Psoas muscle (tissue), 8 donors: ENCODE measurements around the gene CEP85. TPM values are rescaled to one million over a fixed set of nuclear protein-coding genes. Genes with fewer than 3 reads are reported as not detected.

Experiments
- ATAC-seq, 4 donors: fragments of 200-7000 bp; cut with Tn5 transposase; one replicate each; pipeline ENCODE4 v1.9.1; 2020; ENCODE audit warnings: moderate library complexity in 3 of 4, mild to moderate bottlenecking in 2 of 4
- DNase-seq, 2 donors: peaks; one replicate each; pipeline ENCODE4 v3.0.0-alpha.2; 2020
- H3K27ac ChIP-seq: fragments of 200-600 bp; one replicate; pipeline ENCODE4 v1.8.0; 2022
- H3K27me3 ChIP-seq, 3 donors: fragments of 200-600 bp in 1 of 3; one replicate each; pipeline versions ENCODE4 v1.6.1 to v1.8.0; 2013 to 2022; ENCODE audit warnings: low read length in 2 of 3, mild to moderate bottlenecking in 2 of 3, moderate library complexity in 1 of 3; ENCODE audit not compliant: insufficient read depth in 3 of 3
- H3K36me3 ChIP-seq, 2 donors: fragments of 200-600 bp in 1 of 2; one replicate each; pipeline versions ENCODE4 v1.6.1 to v1.8.0; 2013 to 2022; ENCODE audit warnings: low read depth in 1 of 2, mild to moderate bottlenecking in 1 of 2, moderate library complexity in 1 of 2; ENCODE audit not compliant: insufficient read depth in 1 of 2
- H3K4me1 ChIP-seq: fragments of 200-600 bp; one replicate; pipeline ENCODE4 v1.8.0; 2022
- H3K4me3 ChIP-seq: fragments of 200-600 bp; one replicate; pipeline ENCODE4 v1.8.0; 2022; ENCODE audit warnings: mild to moderate bottlenecking
- H3K9me3 ChIP-seq: fragments of 200-600 bp; one replicate; pipeline ENCODE4 v1.8.0; 2022
- CTCF ChIP-seq: fragments of 200-600 bp; IDR thresholded peaks from one replicate; pipeline ENCODE4 v1.8.0; 2022; ENCODE audit warnings: antibody characterized with exemption
- WGBS, 3 donors: extraction: QIAGEN DNeasy Blood & Tissue Kit; methylation state at CpG; one replicate each; pipeline versions ENCODE4 v1.1.6 to v1.1.7; 2013; 5-methylcytosine and 5-hydroxymethylcytosine counted together
- intact Hi-C, 2 donors: fragments of 100-400 bp; cut with DNase I; formaldehyde crosslinking; loops; one replicate each; pipeline versions ENCODE4 v1.11.0 to v1.14.2; 2022
- polyA plus RNA-seq, 3 donors: library from polyadenylated mRNA; stranded (reverse); fragments of 200-250 nt; gene quantifications; one replicate each; pipeline ENCODE4 v1.2.3, GENCODE V29; 2013
- total RNA-seq, 4 donors: library from RNA; stranded (reverse); fragmentation: NEBNext Ultra II Directional in 2 of 4; extraction: Animal tissue kit (Norgen Biotek cat#: 25700) in 2 of 4; gene quantifications; one replicate each; pipeline versions ENCODE4 v1.2.1 to v1.2.4, GENCODE V29; 2021 to 2023
- donor health status: healthy with polysubstance abuse.
- donor health status: DM: no; HTN: no; CAD: no; lungs with moderate emphysema.
- donor health status: Bipolar disorder and iron deficiency.
- donor health status: healthy.
- donor health status: DM: yes; HTN: yes; CAD: no.
- donor health status: DM: no; HTN: no; CAD: no.
- donor health status: DM: no; HTN: no; CAD: no.
- donor health status: DM: yes; HTN: yes; CAD: no.

CEP85 gene
- total and polyA plus RNA-seq, 7 donors = 14.8 to 52.5 (median 24.2) TPM

DNA sequence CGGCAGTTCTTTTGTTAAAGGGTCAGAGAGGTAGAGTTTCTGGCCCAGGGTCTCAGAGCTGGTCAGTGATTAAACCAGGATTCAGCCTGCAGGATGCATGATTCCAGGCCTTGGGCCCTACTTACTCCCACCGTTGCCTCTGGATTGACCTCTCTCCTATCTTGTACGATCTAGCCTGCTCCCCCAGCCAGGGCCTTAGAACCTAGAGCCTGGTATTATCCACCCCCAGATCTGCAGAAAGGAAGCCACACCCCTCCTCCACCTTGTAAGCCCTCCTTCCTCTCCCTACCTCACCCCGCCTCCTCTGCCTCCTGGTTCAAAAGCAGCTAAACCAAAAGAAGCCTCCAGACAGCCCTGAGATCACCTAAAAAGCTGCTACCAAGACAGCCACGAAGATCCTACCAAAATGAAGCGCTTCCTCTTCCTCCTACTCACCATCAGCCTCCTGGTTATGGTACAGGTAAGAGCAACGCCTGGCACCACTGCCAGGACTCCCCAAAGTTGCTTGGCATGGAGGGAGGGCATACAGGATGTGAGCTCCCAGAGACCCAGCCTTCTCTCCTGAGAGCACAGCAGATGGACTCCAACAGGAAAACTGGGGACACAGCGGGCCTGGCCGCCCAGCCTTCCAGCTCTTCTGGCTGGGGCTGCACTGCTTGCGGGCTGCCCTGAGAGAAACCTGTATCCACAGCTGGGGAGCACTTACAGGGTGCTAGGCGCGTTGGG is 83.8 kb downstream of the CEP85 start, which contains the start of gene CD52:
TSS of gene CD52 (plus strand) at position 347 of the 726 bp plus-strand sequence. CDS start at position 407, 60 bp downstream.
- peaks cover 4% of the 10 kb centered on the region for H3K4me1 ChIP-seq
- H3K27ac ChIP-seq = no peak within 1 kb of the TSS
- no peak within 1 kb of the TSS for H3K4me3 ChIP-seq
- no peak for TF ChIP-seq CTCF
- intact Hi-C loops = no loop called here
- no peaks in the 10 kb centered on the region for H3K36me3 ChIP-seq
- peaks cover 0 to 3% (median 0%) of the 10 kb centered on the region in 3 donors for H3K27me3 ChIP-seq
- H3K9me3 ChIP-seq = no peaks in the 10 kb centered on the region
- ATAC-seq (no peak), DNase-seq (no peak)
- WGBS, 3 donors = 70 to 78% (median 72%) methylated on average over 12 of the region's 12 CpGs

DNA sequence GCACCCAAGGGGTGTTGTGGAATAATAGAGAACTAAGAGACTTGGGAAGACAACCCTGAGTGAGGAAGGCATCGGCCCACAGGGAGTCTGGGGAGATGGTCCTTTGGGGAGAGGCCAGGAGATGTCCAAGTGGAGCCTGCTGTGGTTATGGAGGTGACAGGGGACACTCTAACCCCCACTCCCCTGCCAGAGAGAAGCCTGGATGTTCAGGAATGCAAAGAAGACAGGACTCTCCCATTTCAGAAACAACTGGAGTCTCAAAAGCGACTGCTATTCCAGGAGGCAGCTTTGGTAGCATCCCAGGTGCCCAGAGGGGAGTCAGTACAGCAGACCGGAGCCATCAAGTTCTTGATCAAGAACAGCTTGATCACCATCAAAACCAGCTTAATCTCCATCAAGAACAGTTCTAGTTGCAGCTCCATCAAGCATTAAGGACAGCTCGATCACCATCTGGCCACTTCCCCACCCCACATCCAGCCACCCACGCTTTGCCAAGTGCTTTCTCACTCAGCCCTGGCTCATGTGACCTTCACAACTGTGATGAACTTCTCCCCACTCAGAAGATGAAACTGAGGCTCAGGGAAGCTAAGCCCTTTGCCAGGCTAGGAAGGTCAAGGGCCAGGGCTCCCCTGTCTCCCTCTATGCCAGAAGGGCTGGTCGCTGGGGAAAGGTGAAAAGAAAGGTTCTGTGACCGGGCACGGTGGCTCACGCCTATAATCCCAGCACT is 84.5 kb downstream of the CEP85 start:
- no peak for TF ChIP-seq CTCF
- ATAC-seq (no peak), DNase-seq (no peak)
- Histone ChIP-seq H3K9me3 (no peaks in the 10 kb centered on the region), H3K27ac (no peak overlapping the region), H3K27me3 (peaks cover 0 to 3% (median 0%) of the 10 kb centered on the region in 3 donors), H3K4me3 (no peak overlapping the region), H3K4me1 (peaks cover 4% of the 10 kb centered on the region), H3K36me3 (no peaks in the 10 kb centered on the region)
- intact Hi-C loops = no loop called here
- 69 to 81% (median 70%) methylated on average over 9 of the region's 9 CpGs for WGBS, 3 donors

DNA sequence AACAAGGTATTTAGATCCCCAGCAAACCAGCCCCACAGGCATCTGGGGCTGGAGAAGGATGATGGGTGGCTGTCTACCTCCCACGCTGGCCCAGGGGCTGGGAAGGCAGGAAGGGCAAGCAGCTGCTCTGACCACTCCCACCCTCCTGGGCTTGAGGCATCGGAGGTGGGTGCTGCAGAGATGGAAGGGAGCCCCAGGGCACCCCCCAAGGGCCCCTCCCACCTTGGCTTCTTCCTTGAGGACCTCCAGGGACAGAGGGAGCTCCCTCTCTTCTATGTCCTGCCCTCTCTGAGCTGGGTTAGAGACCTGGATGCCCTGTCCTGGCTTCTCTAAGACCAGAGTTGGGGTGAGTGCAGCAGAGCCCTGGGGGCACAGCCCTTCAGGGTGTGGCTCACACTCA is 86.9 kb downstream of the CEP85 start:
- H3K27ac ChIP-seq = no peak overlapping the region
- H3K4me1 ChIP-seq = peaks cover 4% of the 10 kb centered on the region
- no peak overlapping the region for H3K4me3 ChIP-seq
- TF ChIP-seq CTCF = no peak
- no peak for DNase-seq
- no peaks in the 10 kb centered on the region for H3K36me3 ChIP-seq
- peak in 3 of 4 donors; percentile 20 to 24 (median 23) for ATAC-seq
- H3K9me3 ChIP-seq = no peaks in the 10 kb centered on the region
- peaks cover 0 to 3% (median 0%) of the 10 kb centered on the region in 3 donors for H3K27me3 ChIP-seq
- intact Hi-C loops = loop anchor here (1.0 to 10.0 kb wide), 5 partner anchors 34 to 216 kb away; partner anchors contain the start of genes C1orf232 (in 2 of the 2) and ZNF593 (in 2 of the 2)
- WGBS, 3 donors = 58 to 79% (median 68%) methylated on average over 2 of the region's 2 CpGs

DNA sequence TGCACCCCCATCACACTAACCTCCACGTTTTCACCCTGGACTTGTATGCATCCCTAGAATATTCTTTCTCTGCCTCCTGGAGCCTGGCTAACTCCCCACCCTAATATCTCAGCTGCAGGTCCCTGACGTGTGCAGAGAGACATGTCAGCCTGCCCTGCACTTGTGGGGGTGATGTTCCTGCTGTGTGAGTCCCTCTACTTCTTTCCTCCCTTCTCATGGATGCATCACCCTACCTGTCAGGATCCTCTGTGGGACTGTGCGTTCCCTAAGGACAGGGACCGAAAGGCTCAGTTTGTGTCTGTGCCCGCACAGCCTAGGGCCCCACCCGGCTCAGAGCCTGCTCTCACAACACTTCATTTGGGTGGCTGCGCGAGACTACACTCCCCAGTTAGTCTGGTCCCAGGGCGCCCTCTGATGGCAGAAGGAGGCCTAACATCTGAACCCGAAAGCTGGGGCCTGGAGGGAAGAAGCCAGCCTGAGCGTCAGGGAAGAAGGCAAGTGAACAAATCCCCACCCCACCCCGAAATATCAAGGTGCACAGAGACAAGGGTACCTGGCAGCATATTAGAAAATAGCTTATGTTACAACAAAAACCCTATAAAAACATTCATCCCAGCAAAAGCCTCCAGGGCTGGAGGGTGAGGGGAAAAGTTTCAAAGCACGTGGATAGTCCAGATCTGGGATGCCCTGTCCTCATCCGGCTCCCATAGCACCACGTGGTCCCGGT is 87.5 kb downstream of the CEP85 start:
- peak; percentile 85 for TF ChIP-seq CTCF
- ATAC-seq (peak; percentile 87 to 96 (median 96)), DNase-seq (peak; percentile 91 to 96)
- no peaks in the 10 kb centered on the region for H3K36me3 ChIP-seq
- peaks cover 0 to 3% (median 0%) of the 10 kb centered on the region in 3 donors for H3K27me3 ChIP-seq
- peaks cover 4% of the 10 kb centered on the region for H3K4me1 ChIP-seq
- H3K27ac ChIP-seq = no peak overlapping the region
- no peaks in the 10 kb centered on the region for H3K9me3 ChIP-seq
- intact Hi-C loops = loop anchor here (1.0 to 10.0 kb wide), 5 partner anchors 35 to 217 kb away; partner anchors contain the start of genes C1orf232 (in 2 of the 2) and ZNF593 (in 2 of the 2)
- no peak overlapping the region for H3K4me3 ChIP-seq
- WGBS, 3 donors = 13 to 18% (median 14%) methylated on average over 16 of the region's 16 CpGs
